Right lobe of liver (tissue), 6 donors: Measurements from ENCODE around the gene NCR2. TPM values are rescaled to one million over a fixed set of nuclear protein-coding genes. Genes with fewer than 3 reads are reported as not detected.

Experiments
- ATAC-seq, 4 donors: fragments of 200-7000 bp; cut with Tn5 transposase; one replicate each; pipeline ENCODE4 v1.9.1; 2020; ENCODE audit warnings: mild to moderate bottlenecking in 4 of 4, moderate library complexity in 4 of 4
- DNase-seq, 3 donors: peaks; one replicate each; pipeline ENCODE4 v3.0.0-alpha.2; 2020
- H3K27ac ChIP-seq, 3 donors: fragments of 200-600 bp; one replicate each; pipeline ENCODE4 v1.8.0; 2022
- H3K27me3 ChIP-seq, 2 donors: fragments of 200-600 bp; one replicate each; pipeline ENCODE4 v1.8.0; 2022
- H3K36me3 ChIP-seq, 4 donors: fragments of 200-600 bp; sonication (generic) in 1 of 4; one replicate each; pipeline versions ENCODE4 v1.5.1 to v1.8.0; 2017 to 2022; ENCODE audit warnings: control low read depth in 1 of 4
- H3K4me1 ChIP-seq, 4 donors: fragments of 200-600 bp; sonication (generic) in 1 of 4; one replicate each; pipeline versions ENCODE4 v1.5.1 to v1.8.0; 2017 to 2022; ENCODE audit warnings: control low read depth in 1 of 4
- H3K4me3 ChIP-seq, 3 donors: fragments of 200-600 bp; one replicate each; pipeline ENCODE4 v1.8.0; 2022
- H3K9me3 ChIP-seq, 4 donors: fragments of 200-600 bp; sonication (generic) in 1 of 4; one replicate each; pipeline versions ENCODE4 v1.5.1 to v1.8.0; 2017 to 2022; ENCODE audit warnings: control low read depth in 1 of 4
- CTCF ChIP-seq, 4 donors: fragments of 200-600 bp in 3 of 4; fragments of 450-650 bp in 1 of 4; IDR thresholded peaks; one replicate each; pipeline versions ENCODE4 v1.5.1 to v1.8.0; 2016 to 2022; ENCODE audit warnings: antibody characterized with exemption in 4 of 4, mild to moderate bottlenecking in 2 of 4
- POLR2A ChIP-seq: fragments of 450-650 bp; IDR thresholded peaks from one replicate; pipeline ENCODE4 v1.6.1; 2017; ENCODE audit warnings: antibody characterized with exemption, mild to moderate bottlenecking
- WGBS: methylation state at CpG from one replicate; pipeline ENCODE4 v1.1.6; 2018; ENCODE audit warnings: low coverage, low lambda C conversion rate; ENCODE audit not compliant: insufficient coverage; ENCODE audit errors: missing lambda C conversion rate; 5-methylcytosine and 5-hydroxymethylcytosine counted together
- intact Hi-C, 2 donors: fragments of 100-400 bp; cut with DNase I; formaldehyde crosslinking; loops; one replicate each; pipeline versions ENCODE4 v1.11.2 to v1.14.1; 2022
- long read RNA-seq: library from polyadenylated mRNA; unstranded; transcript quantifications from one replicate; pipeline ENCODE4 v2.0.0, GENCODE V29; 2019
- total RNA-seq, 6 experiments: library from RNA; depleted of rRNA in 2 of 6; stranded (reverse); fragments of >200 nt in 2 of 6; fragmentation: NEBNext Ultra II Directional in 3 of 6; extraction: Animal tissue kit (Norgen Biotek cat#: 25700) in 3 of 6; gene quantifications; one replicate each; pipeline versions ENCODE4 v1.1.0 to v1.2.4, GENCODE V29; 2016 to 2023
- donor health status: DM: no; HTN: yes; CAD: no.
- donor health status: DM: no; HTN: no; CAD: no.
- donor health status: DM: no; HTN: no; CAD: no.
- donor health status: DM: no; HTN: yes; CAD: no.
- donor health status: DM: no; HTN: yes; CAD: no.

Gene NCR2, protein sequence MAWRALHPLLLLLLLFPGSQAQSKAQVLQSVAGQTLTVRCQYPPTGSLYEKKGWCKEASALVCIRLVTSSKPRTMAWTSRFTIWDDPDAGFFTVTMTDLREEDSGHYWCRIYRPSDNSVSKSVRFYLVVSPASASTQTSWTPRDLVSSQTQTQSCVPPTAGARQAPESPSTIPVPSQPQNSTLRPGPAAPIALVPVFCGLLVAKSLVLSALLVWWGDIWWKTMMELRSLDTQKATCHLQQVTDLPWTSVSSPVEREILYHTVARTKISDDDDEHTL
- total RNA-seq: not detected
- long read RNA-seq: 0 reads

DNA sequence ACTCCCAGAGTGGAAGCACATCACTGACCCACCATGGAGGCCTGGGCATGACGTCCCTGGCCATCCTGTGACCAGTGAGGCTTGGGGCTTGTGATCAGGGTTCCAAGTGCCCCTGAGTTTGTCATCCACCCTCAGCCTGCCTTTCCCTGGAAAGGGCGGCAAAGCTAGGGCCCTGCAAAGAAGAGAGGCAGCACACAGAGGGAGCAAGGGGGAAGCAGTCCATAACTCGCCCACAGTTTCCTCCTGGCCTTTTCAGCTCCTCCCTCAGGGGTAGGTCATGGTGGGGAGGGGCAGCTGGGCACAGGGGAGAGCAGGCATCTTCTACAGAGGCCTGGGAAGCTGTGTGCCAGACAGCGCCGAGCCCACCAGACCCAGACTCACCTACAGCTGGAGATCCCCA is at the start of gene NCR2:
Gene NCR2 (plus strand): TSS at position 313 of the 400 bp plus-strand sequence. CDS start 269 bp downstream, outside the sequence.
- intact Hi-C loops: no loop called here
- H3K9me3 ChIP-seq: no peaks in the 10 kb centered on the region
- H3K27ac ChIP-seq: no peak within 1 kb of the TSS
- no peaks in the 10 kb centered on the region for H3K4me1 ChIP-seq
- H3K27me3 ChIP-seq: no peaks in the 10 kb centered on the region
- H3K36me3 ChIP-seq: no peaks in the 10 kb centered on the region
- ATAC-seq (peak in 1 of 4 donors; percentile 30), DNase-seq (no peak)
- TF ChIP-seq CTCF (IDR thresholded peaks at IDR 0.05): no peak
- no peak for TF ChIP-seq POLR2A
- 75% methylated on average over 1 of the region's 5 CpGs for WGBS
- H3K4me3 ChIP-seq: no peak within 1 kb of the TSS

- Histone ChIP-seq H3K4me1 (no peaks in the 10 kb centered on the region), H3K4me3 (no peak within 1 kb of the TSS)
- TF ChIP-seq CTCF (IDR thresholded peaks at IDR 0.05): no peak
- peak; percentile 31 for TF ChIP-seq POLR2A
Measured at GRCh38 chr6:41286544-41287346, 48.7 kb upstream of the NCR2 start, which contains the start of gene TREM1. Gene TREM1, minus strand, starts transcription at chr6:41286682. Its CDS starts 27 bp downstream, at chr6:41286655.

DNA sequence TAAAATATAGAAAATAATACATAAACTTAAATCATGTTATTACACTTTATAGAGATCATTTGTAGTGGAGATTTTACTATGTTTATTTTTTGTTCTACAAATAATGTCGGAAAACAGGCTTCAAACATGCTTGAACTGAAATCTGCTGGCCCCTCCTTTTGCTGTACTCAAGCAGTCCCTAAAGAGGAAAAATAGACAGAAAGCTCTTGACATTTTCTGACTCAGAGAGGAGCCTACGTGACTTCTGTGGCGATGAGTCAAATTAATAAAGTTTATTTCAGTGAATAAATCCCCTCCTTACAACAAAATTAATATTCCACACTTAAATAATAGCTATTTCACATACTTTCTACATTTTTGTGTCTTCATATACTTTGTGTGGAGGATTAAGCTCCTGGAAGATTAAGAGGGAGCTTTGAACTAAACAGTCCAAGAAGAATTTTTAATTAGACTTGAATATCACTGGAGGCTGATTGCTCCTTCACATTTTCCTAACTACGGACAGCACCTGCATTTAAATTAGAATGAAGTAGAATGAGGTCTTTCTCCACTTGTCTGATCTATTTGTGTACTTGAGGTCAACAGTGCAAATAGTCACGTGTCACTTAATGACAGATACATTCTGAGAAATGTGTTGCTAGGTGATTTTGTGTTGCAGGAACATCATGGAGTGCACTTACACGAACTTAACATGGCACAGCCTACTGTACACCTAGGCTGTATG is 47.2 kb upstream of the NCR2 start:
- DNase-seq: no peak
- Histone ChIP-seq H3K27ac (no peak overlapping the region), H3K27me3 (no peaks in the 10 kb centered on the region), H3K4me1 (no peaks in the 10 kb centered on the region), H3K36me3 (no peaks in the 10 kb centered on the region), H3K9me3 (no peaks in the 10 kb centered on the region), H3K4me3 (no peak overlapping the region)
- 52% methylated on average over 6 of the region's 6 CpGs for WGBS
- TF ChIP-seq CTCF (IDR thresholded peaks at IDR 0.05) (no peak), POLR2A (no peak)
- intact Hi-C loops: no loop called here
- ATAC-seq: peak in 2 of 4 donors; percentile 25 to 60

More at GRCh38 chr6:41286544-41287346, 48.7 kb upstream of the NCR2 start, which contains the start of gene TREM1:
- DNase-seq (peak in 1 of 3 donors; percentile 43), ATAC-seq (peak; percentile 64 to 83 (median 74))
- no peaks in the 10 kb centered on the region for H3K36me3 ChIP-seq
- 40% methylated on average over 7 of the region's 8 CpGs for WGBS
- no peaks in the 10 kb centered on the region for H3K27me3 ChIP-seq
- no peaks in the 10 kb centered on the region for H3K9me3 ChIP-seq
- intact Hi-C loops: no loop called here
- peak within 1 kb of the TSS in 2 of 3 donors; percentile 6 to 18 for H3K27ac ChIP-seq

- H3K36me3 ChIP-seq: no peaks in the 10 kb centered on the region
- ATAC-seq (no peak), DNase-seq (no peak)
- H3K9me3 ChIP-seq: no peaks in the 10 kb centered on the region
- H3K4me1 ChIP-seq: no peaks in the 10 kb centered on the region
- no peak overlapping the region for H3K4me3 ChIP-seq
- H3K27ac ChIP-seq: no peak overlapping the region
- intact Hi-C loops: no loop called here
- no peaks in the 10 kb centered on the region for H3K27me3 ChIP-seq
- WGBS: 100% methylated on average over 2 of the region's 2 CpGs
- TF ChIP-seq CTCF (IDR thresholded peaks at IDR 0.05): no peak
- no peak for TF ChIP-seq POLR2A
Measured at GRCh38 chr6:41288754-41289129, 46.7 kb upstream of the NCR2 start.
